Retinal pigment epithelial cell (primary cell): ENCODE results near the gene SZRD1.

ENCODE experiments used
- DNase-seq: peaks from one replicate; pipeline ENCODE4 v3.0.0-alpha.2; 2010; ENCODE audit warnings: low read depth
- H3K4me3 ChIP-seq: 2 replicates; pipeline ENCODE4 v1.5.1; 2011; ENCODE audit warnings: mild to moderate bottlenecking, low read length, control low read depth, moderate library complexity
- TF ChIP-seq, protein P1 (sequence below): conservative IDR thresholded peaks from 2 replicates; pipeline ENCODE4 v1.5.1; 2011; ENCODE audit warnings: low read depth, low read length, control low read depth, inconsistent platforms

Gene SZRD1

DNA sequence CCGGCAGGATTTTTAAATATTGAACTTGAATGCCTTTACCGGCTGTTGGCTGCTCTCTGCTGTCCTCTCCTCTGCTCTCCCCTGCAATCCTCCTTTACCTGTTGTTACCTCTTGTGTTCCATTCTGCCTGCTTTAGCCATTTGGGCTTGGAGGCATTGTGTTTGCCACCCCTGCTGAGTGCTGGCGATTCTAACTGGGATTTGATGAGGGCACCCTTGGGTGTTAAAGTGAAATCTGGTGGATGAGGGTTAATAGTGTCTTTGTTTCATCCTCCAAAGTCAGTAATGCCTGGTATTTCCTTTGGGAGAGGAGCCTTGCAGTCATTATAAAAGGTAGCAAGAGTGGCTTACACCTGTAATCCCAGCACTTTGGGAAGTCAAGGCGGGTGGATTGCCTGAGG, 9.9 kb downstream of the SZRD1 start:
- TF ChIP-seq, protein P1, sequence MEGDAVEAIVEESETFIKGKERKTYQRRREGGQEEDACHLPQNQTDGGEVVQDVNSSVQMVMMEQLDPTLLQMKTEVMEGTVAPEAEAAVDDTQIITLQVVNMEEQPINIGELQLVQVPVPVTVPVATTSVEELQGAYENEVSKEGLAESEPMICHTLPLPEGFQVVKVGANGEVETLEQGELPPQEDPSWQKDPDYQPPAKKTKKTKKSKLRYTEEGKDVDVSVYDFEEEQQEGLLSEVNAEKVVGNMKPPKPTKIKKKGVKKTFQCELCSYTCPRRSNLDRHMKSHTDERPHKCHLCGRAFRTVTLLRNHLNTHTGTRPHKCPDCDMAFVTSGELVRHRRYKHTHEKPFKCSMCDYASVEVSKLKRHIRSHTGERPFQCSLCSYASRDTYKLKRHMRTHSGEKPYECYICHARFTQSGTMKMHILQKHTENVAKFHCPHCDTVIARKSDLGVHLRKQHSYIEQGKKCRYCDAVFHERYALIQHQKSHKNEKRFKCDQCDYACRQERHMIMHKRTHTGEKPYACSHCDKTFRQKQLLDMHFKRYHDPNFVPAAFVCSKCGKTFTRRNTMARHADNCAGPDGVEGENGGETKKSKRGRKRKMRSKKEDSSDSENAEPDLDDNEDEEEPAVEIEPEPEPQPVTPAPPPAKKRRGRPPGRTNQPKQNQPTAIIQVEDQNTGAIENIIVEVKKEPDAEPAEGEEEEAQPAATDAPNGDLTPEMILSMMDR = no peak

DNA sequence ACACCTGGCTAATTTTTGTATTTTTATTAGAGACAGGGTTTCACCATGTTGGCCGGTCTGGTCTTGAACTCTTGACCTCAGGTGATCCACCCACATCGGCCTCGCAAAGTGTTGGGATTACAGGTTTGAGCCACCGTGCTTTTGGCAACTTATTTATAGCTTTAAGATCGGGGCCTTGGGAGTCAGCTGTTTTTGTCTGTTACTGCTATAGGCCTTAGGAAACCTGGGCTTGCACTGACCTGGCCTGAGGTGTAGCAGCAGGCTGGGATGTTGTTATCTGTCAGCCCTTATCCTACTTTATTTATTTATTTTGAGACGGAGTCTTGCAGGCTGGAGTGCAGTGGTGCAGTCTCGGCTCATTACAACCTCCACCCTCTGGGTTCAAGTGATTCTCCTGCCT, 11.4 kb downstream of the SZRD1 start:
- DNase-seq = no peak
- TF ChIP-seq, protein P1 = no peak
- no peak overlapping the region for H3K4me3 ChIP-seq

More for the DNA sequence above, 9.9 kb downstream of the SZRD1 start:
- H3K4me3 ChIP-seq = no peak overlapping the region
- no peak for DNase-seq

DNA sequence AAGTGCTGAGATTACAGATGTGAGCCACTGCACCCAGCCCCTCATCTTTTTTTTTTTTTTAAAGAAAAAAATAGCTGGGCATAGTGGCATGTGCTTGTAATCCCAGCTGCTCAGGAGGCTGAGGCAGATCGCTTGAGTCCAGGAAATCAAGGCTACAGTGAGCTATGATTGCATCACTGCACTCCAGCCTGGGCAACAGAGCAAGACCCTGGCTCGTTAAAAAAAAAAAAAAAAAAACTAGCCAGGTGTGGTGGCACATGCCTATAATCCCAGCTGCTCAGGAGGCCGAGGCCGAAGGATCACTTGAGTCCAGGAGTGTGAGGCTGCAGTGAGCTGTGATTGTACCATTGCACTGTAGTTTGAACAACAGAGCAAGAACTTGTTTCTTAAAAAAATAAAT, 13.8 kb downstream of the SZRD1 start:
- TF ChIP-seq, protein P1 = no peak
- H3K4me3 ChIP-seq = no peak overlapping the region
- no peak for DNase-seq

DNA sequence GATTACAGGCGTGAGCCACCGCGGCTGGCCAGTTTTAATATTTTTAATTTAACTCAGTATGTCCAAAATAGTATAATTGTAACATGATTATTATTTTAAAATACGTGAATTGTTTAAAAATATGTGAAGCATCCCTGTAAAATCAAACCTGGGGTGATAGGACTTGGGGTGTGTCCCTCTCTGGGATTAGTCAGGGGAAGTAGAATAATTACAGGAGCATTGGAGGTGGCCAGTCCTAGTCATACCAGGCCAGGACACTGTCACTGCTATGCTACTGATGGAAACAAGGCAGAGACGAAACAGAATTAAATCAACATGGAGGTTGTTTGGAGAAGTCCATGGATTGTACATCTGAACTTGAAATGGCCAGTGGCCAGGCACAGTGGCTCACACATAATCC, 16.8 kb downstream of the SZRD1 start:
- DNase-seq = no peak
- TF ChIP-seq, protein P1 = no peak
- H3K4me3 ChIP-seq = no peak overlapping the region

DNA sequence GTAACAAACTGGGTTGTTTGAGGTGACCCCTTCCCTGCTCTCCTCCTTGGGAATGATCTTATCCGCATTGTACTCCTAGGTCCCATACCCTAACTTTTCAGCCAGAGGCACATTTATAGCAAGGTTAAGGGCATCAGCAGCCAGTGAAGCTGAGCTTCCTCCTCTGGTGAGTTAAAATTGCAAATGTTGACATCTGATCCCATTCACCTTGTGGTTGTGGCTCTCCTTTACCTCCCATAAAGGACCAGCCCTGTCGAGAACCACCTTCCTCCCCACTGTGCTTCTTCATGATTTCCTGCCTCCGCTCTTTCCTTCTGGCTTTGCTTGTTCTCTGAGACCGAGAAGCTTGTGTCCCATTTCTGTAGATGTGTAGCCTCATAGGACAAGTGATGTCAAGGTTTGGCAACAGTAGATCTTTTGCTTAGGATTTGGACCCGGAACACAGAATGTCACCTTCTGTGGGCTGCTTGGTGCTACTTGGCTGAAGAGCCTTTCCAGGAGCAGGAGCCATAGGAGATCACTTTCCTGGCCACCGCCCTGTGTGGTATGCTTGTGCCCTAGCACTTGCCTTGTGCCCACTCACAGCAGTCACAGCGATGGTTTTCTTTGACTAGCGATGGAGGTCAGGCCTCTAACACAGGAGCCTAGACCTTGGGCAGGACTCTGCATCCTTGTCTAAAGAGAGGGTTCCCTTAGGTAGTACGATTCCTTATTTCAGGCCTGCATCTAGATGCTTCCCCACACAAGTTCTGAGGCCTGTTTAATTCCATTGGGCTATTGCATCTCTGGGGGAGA, 18.8 kb downstream of the SZRD1 start:
- H3K4me3 ChIP-seq = no peak overlapping the region
- TF ChIP-seq, protein P1 = no peak

DNA sequence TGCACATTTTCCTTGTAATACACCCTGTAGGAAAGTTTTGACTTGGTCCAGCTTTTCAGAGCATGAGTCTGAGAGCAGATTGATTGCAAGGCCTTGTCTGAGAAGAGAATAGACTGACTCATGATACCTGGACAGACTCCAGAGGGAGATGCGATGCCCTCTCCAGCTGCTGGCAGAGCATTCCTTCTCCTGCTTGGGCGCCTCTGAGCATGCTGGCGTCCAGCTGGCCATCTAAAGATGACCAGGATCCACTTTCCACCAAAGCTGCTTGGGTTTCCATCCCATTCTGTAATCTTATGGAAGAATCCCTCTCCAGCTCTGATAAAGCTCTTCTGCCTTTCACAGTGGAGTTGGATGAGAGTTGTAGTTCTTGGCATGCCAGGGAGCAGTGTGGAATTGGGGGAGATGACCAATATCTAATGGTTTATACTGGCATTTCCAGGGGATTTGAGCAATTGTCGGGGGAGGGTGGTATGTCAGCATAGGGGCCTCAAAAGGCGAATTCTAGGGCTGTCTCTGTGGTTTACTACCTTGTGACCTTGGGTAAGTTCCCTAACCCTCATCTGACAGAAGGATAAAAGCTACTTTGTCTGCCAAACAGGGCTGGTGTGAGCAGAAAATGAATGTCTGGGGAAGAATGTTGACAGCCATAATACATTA, 19.5 kb downstream of the SZRD1 start:
- DNase-seq = no peak
- TF ChIP-seq, protein P1 = no peak
- H3K4me3 ChIP-seq = no peak overlapping the region

More for the DNA sequence above, 18.8 kb downstream of the SZRD1 start:
- DNase-seq = no peak
